ENCODE results near the gene DRD2.

Gene DRD2

DNA sequence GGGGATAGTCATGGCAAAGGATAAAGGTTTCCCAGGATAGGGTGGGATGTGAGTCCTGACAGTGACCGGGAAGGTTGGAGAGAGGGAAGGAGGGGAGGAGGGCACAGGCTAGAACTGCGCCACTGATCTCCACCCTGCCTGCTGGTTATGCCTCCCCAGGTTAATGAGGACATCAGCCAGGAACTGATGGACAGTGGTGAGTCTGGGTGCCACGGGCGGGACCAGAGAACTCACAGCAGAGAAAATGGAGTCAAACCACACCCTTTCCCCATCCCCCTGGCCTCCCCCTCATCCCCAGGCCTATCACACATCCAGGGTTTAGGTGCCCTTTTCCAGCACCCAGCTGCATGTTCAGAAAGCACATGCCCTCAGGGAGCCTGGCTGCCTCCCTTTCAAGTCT lies 77.4 kb downstream of the DRD2 start:
- DNase-seq: no peak

DNA sequence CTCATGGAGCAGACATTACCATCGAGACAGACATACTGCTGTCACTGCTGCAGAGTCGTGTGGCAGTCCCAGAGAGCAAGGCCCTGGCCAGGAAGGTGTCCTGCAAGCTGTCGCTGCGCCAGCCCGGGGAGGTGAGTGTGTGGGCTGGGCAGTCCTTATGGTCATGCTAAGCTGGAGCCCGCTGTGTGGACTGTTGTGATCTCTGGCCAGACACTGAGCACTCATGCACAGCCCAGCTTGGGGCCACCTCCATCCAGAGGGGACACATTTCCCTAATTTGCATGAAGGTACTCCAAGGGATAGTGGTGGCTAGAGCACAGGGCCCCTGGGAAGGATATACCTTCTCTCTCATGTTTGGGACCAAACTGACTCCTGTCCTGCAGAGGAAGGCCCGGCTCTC lies 78.0 kb downstream of the DRD2 start:
- no peak for DNase-seq

DNA sequence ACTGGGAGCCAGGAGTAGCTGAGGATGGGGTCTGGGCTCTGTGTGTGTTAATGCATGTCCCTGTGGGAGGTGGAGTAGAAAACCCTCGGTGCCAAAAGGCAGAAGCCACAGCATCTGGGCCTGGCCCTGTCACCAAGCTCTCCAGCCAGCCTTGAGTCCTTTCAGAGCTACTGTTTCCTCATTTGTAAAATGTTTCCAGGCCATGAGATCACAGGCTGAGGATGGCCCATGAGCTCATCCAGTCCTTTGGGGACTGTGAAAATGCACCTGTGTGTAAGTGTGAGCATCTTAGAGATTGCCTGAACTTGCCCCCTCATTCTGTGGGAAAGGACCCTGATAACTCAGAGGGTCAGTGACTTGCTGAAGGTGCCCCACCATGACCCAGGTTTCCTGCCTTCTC lies 78.5 kb downstream of the DRD2 start:
- peak; percentile 16 for DNase-seq

DNA sequence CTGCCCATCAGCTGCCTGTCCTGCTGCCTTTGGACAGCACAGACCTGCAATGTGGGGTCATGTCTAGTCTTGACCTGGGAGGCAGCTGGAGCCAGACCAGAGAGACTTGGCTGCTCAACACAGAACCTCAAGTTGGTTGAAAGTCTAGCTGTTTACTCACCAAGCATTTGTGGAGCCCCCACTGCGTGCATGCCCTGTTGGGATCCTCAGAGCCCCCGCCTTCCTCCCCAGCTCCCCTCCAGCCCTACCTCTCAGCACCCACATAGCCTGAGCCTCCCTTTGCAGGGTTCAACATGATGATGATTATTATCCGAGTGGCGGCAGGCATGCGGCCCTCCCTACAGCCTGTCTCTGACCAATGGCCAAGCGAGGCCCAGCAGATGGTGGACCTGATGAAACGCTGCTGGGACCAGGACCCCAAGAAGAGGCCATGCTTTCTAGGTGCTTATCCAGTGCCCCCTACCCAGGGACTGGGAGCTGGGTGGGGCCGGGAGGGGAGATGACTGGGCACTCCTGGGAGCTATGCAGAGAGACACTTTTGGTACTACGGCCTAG lies 79.3 kb downstream of the DRD2 start:
- DNase-seq: no peak

DNA sequence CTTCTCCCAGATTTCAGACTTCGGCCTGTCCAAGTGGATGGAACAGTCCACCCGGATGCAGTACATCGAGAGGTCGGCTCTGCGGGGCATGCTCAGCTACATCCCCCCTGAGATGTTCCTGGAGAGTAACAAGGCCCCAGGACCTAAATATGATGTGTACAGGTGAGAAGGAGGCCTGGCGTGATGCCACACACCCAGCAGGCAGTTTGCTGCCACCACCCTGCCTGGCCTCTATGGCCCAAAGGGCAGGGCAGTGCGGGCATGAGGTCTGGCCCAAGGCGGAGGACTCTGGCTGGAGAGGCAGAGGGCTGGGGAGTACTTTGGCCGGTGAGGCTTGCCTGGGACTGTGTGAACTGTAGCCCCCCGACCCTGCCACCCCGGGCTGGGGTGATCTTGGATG lies 80.3 kb downstream of the DRD2 start:
- no peak for DNase-seq

DNA sequence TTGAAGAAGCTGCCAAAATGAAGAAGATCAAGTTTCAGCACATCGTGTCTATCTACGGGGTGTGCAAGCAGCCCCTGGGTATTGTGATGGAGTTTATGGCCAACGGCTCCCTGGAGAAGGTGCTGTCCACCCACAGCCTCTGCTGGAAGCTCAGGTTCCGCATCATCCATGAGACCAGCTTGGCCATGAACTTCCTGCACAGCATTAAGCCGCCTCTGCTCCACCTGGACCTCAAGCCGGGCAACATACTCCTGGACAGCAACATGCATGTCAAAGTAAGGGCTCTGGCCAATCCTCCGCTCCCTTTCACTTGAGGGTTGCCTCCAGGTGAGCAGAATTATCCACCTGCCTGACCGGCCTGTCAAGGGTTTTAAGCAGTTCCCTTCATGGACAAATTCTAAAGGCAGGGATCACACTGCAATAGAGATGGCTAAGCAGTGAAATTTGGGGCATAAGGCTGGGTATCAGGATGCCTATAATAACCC lies 81.7 kb downstream of the DRD2 start:
- no peak for DNase-seq

DNA sequence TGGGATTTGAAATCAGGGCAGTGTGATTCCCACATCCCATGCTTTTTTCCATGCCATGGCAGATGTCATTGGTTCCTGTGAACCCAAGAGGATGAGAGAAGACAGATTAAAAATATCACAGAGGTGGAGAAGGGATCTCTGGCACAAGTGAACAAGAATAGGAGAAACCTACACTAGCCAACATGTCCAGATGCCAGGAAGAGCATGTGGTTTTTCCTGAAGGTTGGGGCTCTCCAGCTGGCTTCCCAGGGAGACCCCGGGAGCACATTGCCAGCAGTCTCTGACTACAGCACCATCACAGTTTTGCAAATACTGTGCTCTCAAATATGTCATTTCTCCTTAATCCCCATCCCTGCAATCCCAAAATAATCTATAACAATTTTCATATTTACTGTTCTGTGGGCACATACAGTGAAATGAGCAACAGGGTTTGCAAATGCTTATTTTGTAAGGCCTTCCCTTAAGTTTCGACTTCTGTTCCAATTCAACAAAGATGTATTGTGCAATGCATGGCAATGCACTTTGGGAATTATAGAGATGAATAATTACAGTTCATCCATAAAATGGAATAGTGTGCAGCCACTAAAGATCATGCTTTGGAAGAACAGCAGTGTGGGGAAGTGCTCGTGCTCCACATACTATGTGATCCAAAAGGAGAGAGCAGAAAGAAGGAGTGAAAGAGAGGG lies 82.8 kb downstream of the DRD2 start:
- no peak for DNase-seq

DNA sequence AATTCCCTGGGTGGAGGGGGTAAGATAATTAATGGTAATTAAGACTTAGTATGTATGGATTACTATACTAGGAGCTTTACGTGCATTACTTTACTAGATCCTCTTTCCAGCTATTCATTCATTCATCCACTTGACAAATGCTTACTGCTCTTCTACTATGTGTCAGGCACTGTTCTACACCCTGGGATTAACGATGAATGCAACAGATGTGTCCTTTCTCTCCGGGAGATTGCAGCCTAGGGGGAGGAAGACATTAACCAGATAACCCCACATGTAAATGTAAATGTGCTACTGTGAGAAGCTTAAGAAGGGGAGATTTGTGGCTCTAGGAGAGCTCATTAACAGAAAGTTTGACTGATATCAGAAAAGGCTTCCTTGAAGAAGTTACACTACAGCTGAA lies 85.9 kb downstream of the DRD2 start:
- DNase-seq: no peak

DNA sequence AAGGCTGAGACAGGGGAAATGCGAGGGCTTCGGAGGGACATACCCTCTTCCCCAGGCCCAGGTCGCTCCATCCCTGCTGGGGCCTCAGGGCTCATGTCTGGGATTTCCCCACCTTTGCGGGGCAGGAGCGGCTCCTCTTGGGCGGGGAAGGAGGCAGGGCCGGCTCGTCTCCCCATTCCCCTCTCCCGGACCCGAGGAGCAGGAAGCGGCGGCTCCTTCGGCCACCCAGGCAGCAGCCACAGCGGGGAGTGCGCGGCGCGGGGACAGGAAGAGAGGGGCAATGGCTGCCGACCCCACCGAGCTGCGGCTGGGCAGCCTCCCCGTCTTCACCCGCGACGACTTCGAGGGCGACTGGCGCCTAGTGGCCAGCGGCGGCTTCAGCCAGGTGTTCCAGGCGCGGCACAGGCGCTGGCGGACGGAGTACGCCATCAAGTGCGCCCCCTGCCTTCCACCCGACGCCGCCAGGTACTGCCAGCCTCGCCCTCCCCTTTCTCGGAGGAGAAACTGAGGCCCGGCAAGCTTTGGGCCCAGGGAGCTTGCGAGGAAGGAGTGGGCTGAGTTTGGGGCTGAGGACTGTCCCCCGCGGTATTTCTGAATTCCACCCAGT lies 87.5 kb downstream of the DRD2 start, which contains the start of gene ANKK1:
TSS of gene ANKK1 (plus strand) at position 175 of the 607 bp plus-strand sequence. CDS start at position 281, 106 bp downstream.
- peak; percentile 80 for DNase-seq

DNA sequence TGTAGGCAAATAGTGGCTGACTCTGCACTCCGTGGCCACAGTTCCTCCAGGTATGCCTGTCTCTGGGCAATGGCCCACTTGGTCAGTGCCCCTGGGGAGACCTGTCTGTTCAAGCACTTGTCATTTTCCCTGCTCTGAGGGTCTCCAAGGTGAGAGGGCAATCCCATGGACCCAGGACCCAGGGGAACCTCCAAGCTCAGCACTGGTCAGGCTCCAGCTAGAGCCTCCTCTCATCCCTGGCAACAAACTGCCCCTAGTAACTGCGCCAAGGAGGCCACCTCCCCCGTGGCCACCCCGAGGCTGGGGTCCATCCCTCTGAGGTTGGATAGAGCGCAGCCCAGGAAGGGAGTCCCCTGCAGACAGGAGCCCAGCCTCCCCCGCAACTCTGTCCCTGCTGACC lies 88.3 kb downstream of the DRD2 start:
- no peak for DNase-seq

DNA sequence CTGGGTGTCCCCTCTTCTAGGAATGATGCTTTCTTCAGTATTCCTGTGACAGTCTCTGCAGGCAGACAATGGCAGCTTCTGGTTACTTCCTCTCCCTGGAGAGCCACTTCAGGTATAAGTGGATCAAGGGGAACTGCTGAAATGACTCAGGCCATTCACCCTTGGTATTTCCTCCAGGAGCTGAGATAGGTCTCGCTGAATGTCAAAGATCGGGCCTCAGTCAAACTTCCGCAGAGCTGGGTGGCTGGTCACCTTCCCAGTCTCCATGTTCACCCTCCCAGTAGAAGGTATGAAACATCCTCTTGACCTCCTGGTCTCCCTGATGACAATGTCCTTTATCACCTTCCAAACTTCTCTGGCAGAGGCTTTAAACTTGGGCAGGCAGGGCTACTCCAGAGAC lies 89.4 kb downstream of the DRD2 start:
- DNase-seq: peak; percentile 58

DNA sequence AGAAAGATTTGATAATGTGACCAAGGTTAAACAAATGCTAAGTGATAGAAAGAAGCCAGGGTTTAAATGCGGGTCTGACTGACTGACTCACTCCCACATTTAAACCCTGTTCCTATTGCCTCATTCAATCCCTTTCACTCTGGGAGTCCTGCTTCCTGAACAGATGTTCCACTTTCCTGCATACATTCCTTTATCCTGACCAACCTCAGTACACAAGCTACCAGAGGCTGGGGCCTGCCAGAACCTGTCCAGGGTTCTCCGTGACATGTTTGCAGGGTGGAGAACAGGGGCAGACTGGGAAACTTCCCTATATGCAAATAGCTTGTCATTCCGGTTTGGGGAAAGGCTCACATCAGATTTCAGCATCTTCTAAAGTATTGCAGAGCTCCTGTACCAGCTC lies 90.6 kb downstream of the DRD2 start:
- DNase-seq: peak; percentile 92

DNA sequence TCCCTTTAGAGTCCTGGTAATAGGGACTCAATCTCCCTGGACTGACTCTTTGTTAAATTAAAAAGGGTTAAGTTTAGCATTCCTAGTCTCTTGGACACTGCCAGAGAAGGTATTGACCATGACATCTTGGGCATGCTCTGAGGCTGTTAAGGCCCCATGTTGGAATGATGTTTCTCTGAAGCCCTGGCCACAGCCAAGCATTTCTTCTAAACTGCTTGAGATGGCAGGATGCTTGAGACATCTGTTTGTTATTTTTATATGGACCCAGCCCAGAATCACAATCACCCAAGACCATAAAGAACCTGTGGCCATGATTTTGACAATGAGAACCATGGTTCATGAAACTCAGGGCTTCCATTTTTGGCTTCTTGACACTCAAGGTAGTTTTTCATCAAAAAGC lies 93.1 kb downstream of the DRD2 start:
- no peak for DNase-seq

DNA sequence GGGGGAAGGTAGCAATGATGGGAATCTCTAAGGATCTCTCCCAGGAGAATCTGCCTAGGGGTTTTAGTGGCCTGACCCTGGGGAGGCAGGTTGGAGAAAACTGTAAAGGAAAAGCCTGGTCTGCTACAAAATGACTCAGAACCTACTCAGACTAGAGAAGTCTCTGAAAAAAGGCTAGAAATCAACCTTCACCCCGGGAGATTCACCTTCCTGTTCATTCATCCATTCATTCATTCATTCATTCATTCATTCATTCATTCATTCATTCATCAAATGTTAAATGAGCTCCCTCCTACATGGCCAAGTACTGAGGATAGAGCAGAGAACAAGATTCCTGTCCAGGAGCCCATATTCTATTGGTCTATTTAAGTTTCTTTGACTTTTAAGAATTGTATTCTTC lies 96.5 kb downstream of the DRD2 start:
- no peak for DNase-seq

DNA sequence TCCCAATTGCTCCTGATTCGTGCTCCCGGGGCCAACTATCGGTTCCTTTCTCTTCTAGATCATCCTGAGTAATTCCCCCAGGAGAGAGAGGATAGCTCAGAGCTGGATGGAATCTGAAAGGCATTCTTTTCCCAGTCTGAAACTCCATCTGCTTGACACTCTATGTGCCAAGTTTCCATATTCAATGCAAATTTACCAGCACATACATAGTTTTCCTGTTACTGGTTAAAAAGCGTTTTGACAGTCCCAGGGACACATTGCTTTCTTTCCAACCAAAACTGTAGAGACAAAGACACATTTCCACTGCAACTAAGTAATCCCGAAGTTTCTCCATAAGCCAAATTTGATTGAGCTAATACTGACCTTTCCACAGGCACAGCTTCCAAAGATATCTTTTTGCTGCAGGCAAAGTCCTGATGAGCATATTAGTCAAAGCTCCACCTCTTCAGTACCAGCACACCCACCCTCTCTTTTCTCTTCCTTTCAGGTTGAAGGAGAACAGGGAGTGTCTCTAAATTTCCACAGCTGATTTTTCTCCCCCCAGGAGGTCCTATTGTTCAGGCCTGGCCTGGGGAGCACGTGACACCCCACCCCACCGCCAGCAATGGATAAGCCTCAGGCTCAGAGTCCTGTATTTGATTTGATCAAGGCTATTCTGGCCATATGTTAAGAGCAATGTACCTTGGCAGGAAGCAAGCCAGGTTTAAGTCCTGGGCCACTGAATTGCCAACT lies 97.4 kb downstream of the DRD2 start:
- no peak for DNase-seq

DNA sequence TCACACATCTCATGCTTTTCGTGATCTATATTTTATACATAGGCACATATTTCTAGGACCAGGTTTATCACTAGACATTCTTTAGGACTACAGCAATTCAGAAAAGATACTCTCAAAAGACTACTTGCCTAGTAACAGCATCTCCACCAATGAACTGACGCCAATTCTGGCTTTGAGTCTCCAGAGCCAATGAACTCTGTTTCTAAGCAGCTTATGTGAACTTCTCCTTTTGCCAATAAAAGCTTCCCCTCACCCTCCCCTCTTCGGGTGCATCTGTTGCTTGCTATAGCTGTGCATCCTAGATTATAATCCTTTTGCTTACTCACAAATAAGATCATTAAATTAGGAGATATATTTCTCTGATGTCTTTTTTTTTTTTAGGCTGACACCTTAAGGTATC lies 99.0 kb downstream of the DRD2 start:
- DNase-seq: no peak

DNA sequence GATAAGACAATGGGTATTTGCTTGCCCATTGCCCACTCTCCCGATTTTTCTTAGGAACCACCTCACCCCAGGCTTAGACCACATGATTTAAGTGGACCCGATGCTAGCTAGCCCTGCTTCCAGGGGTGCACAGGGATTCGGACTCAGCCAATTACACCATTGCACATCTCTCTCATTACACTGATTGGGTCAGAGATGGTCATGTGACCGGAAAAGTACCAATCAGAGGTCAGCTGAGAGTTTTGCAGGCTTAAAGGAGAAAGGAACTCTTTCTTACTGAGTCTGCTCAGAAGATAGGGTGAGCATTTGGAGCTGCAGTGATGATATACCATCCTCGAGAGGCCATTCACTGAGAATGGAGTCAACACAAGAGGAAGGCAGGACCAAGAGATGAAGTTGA lies 99.8 kb downstream of the DRD2 start:
- DNase-seq: no peak

DNA sequence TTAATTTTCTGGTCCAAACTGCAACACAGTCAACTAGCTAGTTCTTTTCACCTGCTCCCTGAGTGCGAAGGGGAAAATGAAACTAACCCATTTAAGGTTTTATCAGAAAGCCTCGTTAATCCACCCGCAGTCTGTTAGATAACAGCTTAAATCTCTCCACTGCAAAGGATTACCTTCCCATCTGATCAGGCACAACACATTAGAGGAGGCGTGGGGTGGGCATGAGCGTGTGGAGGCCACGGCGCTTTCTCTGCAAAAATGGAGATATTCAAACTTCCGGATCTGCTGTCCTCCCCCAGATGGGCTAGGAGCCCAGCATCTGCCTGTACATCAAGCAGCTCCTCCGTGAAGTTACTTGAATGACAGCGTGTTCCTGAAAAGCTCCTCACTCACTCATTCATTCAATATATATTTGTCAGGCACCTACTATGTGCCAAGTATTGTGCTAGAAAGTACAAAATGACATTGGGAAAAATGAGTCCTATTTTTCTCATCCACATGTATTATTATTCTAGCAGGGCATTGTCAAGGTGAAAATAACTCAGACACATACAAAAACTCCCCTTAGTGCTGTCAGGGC lies 101.1 kb downstream of the DRD2 start:
- no peak for DNase-seq

DNA sequence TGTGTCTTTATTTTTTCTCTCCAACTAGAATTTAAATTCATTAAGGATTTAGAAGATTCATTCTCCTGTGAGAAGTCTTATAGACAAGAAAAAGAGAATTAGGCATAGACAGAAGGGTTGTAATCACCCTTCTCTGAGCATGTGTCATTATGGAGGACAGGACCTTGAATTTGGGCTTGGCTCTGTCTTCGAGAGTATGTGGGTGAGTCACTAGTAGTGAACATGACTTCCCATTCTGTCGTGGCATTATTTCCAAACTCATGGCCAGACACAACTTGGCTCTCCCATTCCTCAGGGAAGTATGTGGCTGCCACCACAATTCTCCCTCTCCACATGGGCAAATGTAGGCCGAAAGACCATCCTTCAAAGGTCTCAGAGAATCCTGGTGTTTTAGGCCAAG lies 101.9 kb downstream of the DRD2 start:
- no peak for DNase-seq

DNA sequence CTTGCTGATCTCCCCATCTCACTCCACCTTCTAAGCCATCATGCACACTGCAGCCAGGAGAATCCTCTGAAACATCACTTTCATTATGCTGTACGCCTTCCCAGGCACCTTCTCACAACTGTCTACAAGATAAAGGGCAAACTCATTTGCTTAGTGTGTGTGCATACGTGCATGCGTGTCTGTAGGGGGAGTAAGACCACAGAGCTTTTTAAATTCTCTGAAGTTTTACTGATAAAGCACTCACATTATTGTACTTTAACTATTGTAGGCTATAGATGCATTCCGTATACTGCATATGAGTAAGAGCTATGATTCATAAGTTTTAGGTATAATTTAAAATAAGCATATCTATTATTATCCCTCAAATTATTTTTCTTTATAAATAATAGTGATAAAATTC lies 102.9 kb downstream of the DRD2 start:
- DNase-seq: no peak

DNA sequence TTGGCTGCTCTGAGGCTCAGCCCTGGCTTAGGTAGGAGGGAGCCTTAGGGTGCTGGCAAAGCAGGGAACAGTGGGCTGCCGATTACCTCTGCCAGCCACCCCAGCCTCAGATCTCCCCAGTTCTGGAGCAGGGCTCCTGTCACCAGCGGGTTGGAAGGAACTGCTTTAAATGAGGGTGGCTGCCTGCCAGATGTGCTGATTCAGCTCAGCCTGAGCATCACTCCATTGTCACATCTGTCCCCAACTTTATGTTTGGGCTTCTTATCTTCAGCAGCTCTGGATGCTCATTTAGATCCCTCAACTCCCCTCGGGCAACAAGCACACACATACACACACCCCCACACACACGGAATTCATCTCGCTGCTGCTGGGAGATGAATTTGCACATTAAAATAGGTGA lies 104.6 kb downstream of the DRD2 start:
- no peak for DNase-seq

DNA sequence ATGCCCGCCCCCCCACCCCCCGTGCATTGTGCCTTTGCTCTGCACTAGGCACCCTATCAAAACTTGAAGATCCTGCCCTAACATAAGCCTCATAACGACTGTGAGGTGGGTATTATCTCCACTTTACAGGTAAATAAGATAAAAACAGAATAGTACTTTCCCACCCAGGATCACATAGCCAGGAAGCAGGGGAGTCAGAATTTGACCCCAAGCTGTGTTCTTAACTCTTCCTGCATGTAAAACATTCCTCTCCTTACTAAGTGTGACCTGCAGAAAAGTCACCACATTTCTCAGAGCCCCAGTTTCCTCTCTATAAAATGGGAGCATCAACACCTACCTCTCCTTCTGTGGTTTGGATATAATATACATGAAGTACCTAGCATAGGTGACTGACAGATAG lies 105.8 kb downstream of the DRD2 start:
- no peak for DNase-seq

DNA sequence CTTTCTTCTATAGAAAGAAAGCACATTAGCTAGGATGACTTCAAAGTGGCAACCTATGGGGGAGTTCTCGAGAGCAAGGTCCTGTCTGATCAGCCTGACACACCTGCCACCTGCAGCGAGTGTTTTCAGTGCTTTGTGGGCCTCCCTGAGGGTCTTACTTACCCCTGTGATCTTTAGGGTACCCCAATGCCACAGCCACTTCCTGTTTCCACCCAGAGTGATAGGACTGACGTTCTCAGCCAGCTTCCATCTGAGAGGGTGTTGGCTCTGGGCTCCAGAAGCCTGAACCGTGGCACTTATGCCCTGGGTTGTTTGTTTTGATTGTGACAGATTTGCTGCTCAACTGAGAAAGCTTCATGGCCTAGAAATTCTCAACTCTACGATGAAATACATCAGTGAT lies 109.3 kb downstream of the DRD2 start:
- DNase-seq: peak; percentile 65

Data from DMS53 (cell line).